SHP77 treated with DMSO at 0.1 percent for 48 hours (cell line): ENCODE data around the gene PADI3.
"Not testable (repeated sequence)": the region's sequence is repeated elsewhere in the genome, so short reads cannot be mapped to it uniquely, and the experiment has no call there.

Experiments used
- DNase-seq: peaks from one replicate; lab custom pipeline; 2025; lab: John Stamatoyannopoulos, UW

The PADI3 gene

DNA sequence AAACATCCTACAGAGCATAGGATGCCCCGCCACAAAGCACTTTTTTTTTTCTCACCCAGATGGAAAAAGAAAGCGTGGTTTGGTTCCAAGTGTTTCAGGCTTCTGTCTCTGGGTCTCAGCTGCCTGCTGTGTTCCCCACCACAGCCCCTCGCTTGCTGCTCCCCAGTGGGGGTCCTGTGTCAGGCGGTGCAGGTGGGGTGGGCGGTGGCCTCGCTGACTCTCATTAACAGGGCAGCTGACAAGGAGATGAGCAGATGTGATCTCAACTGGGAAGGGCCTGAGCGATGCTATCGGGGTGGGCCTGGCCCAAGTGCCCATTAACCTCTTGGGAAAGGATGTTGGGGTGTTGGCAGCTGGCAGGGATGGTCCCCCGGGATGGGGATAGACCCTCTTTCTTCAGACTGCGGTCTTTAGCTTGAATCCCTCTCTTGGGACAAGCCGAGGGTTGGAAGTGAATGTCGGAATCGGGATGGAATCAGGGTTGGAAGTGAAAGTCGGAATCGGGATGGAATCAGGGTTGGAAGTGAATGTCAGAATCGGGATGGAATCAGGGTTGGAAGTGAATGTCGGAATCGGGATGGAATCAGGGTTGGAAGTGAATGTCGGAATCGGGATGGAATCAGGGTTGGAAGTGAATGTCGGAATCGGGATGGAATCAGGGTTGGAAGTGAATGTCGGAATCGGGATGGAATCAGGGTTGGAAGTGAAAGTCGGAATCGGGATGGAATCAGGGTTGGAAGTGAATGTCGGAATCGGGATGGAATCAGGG, 7.7 kb upstream of the PADI3 start:
- DNase-seq, result not testable (repeated sequence)

DNA sequence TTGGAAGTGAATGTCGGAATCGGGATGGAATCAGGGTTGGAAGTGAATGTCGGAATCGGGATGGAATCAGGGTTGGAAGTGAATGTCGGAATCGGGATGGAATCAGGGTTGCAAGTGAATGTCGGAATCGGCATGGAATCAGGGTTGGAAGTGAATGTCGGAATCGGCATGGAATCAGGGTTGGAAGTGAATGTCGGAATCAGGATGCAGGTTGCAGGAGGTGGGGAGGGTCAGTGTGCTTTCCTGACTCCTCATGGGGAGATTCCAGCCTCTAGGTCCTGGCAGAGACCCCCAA, 7.2 kb upstream of the PADI3 start:
- DNase-seq, result not testable (repeated sequence)

DNA sequence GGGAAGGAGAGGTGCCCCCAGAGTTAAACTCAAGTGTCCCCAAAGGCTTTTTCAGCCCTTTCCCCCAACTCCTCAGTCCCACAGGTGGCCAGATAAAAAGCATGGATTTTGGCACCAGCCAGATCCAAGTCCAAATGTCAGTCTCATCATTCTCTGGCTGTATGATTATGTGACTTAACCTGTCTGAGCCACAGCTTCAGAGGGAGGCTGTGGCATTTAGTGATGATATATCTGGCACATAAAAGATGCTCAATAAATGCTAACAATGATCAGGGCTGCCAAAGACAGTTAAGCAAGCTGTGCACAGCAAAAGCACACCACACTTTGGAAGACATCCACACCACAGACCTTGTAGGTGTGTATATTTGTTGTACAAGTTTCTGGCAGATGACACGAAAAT, 5.6 kb upstream of the PADI3 start:
- DNase-seq, result no peak

DNA sequence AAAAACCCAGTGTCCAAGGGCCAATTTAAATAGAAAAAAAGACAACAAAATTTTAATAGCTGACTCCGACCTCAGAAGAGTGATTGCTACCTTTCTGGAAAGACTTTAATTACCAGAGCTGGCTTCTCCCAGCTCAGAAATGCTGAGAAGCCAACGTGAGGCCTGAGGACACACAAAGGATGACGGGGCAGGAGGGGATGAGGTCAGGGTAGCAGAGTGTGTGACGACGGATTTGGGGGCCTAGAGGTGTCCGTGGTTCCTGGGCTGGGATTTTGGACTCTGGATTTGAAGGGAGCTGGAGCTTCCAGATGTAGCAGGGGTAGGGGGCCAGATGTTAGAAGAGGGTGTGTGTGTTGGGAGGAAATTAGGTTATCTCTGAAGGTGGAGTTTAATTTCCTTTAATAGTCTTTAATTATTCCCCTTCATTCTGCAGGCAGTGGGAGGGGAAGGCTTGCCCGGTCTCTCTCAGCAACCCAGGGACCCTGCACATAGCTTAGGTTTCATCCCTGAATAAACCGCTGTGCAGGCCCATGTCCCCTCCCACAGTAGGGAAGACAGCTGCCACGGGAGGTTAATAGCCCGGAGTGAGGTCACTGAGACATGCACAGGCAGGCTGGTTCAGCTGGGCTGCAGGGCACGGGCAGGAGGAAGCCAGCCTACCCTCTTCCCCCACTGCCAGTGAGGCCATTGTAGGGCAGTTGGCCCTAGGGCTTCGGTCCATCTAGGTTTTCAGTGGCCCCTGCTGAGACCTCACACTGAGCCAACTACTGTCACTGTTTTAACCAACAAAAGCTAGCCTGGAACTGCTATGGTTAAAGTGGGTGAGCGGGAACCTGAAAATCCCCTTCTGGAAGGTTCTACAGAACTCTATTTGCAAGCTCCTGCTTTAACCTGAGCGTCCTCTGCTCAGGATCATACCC, 3.8 kb upstream of the PADI3 start:
- no peak for DNase-seq

DNA sequence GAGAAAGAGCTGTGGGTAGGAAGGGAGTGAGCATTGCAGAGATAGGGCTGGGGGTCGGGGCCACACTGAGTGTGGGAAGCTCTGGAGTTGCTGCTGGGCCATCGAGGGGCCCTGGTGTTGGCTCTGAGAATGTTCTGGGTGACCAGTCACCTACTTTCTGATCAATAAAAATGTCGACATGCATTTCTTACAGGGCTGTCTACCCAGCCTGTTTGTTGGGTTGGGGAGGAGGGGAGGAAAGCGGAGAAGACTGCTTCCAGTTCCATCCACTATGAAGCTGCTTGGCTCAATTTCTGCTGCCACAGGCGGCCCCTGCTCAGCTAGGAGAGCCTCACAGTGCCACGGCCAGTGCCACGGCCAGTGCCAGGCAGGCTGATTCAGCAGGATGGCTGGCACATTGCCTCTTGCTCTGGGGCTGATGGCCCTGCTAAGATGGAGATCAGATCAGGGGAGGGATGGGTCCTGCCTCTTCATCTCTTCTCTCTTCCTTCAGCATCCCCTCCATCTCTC, 3.0 kb upstream of the PADI3 start:
- no peak for DNase-seq

DNA sequence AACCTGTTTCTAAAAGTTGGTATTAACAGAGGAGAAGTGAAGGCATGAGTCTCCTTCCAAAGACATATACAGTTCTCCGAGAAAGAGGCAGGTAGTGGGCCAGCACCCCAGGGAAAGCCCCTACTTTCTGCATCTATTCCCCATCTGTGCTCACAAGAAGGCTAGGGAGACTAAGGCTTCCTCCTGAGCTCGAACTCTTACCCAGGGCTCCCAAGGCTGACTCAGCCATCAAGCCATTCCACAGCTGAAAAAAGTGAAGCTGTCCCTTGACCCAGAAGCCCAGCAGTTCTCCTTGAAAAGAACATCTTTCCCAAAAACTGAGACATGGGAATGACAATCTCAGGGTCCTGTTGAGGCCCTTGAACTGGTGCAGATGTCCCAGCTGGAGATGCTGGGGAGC, 1.9 kb upstream of the PADI3 start:
- DNase-seq, result no peak

DNA sequence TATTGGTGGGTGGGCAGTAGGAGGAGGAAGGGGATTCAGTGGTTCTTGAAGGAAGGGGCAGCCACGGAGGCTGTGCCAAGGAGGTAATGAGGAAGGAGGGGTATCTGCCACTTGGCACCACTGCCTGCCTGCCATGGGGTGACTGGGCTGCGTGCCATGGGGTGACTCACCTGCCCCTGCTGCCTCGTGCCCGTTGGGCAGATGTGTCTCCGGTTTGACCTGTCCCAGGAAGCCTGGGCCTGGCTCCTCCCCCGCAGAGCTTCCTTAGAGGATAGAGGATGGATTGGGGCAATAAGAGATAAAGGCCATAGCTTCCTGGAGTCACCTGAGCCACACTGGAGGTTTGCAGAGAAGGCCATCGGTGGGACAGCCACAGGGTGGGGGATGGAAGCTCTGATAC, 1.7 kb downstream of the PADI3 start:
- no peak for DNase-seq

DNA sequence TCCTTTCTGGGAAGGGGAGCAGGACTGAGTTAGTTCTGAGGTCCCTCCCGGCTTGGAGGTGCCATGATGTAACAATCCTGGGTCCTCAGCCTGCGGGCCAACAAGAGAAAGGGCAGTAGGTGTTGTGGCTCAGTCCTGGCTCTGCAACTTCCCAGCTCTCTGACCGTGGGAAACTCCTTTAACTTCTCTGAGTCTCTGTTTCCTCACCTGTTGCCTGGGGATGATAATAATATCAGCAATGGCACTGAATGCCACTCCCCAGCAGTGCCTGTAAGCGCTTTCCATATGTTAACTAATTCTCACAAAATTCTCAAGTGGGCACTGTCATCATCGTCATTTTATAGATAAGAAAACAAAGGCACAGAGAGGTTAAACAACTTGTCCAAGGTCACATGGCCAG, 2.3 kb downstream of the PADI3 start:
- DNase-seq, result no peak

DNA sequence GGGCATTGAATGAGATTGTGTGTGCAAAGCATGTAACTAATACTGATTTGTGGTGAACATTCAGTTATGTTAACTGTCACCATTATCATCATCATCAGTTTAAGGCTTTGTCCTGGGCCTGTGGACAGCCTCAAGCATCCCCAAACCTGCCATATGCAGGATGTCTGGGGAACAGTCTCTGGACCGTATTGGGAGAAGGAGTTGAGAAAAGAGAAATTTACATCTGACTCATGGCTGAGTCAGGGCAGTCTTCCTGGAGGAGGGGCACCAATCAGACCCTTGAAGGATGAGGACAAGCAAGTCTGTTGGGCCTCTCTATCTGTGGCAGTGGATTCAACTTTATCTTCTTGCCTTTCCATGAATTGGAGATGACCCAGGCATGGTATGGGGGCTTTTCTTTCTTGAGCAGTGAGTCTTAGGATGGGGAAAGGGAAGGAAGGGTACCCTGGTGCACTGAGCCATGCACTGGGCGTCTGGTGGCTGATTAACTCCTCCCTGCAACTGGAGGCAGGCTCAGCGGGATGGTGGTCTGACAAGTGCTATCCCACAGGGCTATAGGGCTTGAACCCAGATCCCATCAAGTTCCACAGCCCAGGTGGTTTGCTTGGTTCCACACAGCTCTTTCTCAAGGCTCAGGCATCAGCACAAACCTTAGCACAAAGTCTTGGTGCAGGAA, 2.9 kb downstream of the PADI3 start:
- DNase-seq, result no peak

DNA sequence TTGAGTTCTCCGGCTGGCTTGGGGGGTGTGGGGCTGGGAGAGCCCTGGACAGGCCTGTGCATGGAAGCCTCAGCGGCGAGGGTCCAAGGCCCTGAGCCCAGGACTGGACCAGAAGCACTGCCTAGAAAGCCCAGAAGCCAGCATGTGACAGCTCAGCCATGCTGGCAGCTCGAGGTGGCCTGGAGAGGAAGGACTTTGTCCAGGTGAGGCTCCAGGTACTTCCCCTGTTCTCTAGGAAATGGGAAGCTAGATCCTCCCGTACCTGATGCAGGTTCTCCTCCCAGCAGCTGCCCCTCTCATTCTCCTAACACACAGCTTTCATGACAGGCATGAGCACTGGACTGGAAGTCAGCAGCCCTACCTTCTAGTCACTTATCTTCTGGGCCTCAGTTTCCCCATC, 6.4 kb downstream of the PADI3 start:
- DNase-seq, result no peak

DNA sequence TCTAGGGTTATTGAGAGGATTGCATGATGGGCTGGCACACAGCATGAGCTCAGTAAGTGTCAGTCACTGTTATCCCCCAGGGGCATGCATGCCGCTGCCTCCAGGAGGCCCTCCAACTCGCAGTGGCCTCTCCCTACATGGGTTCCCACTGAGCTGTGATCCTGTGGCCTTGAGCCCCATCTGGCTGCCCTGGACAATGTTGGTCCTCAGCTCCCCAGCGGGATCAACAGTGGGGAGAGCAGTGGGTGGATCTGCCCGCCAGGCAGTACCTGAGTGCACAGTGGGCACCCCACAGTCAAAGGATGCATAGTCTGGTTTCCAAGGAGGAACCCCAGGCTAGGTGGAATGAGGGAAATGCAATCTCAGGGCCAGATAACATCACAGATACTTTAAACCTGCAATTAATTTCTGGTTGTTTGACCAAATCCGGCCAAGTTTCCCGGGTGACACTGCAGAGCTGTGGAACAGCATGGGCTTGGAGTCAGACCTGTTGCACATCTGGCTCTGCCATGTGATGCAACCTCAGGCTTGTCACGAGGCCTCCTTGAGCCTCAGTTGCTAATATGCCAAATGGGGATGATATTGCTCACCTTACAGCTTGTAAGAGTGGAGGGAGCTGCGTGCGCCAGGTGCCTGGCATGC, 9.3 kb downstream of the PADI3 start:
- DNase-seq, result no peak

DNA sequence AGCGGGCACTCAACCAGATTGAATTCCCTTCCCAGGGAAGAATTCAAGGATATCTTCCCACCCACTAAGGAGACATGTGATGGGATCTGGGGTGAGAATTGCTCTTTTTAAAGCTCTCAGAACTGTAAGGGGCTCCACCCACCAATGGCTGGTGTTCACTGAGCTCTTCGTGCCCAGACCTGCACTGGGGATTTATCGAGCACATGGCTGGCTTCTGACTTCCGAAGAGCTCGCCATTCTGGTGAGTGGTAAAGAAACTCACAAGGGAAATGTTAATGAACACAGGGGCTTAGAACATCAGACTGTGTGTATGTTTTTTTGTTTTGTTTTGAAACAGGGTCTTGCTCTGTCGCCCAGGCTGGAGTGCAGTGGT, 9.8 kb downstream of the PADI3 start:
- DNase-seq, result no peak

DNA sequence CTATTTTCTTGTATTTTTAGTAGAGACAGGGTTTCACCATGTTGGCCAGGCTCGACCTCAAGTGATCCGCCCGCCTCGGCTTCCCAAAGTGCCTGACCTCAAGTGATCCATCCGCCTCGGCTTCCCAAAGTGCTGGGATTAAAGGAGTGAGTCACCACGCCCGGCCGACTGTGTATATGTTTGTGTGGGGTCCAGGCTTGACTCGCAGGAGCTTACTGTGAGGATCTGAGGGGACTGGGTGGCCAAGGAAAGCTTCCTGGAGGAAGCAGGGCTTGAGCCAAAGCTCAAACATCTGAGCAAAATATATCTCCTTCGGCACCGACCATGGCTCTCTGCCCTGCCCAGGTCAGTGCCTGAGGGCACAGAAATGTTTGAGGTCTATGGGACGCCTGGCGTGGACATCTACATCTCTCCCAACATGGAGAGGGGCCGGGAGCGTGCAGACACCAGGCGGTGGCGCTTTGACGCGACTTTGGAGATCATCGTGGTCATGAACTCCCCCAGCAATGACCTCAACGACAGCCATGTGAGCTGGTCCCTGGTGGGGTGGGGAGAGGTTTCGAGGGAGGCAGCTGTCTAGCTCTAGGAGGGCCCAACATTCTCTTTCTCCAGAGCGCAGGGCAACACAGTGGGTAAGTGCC, 10.5 kb downstream of the PADI3 start:
- no peak for DNase-seq

DNA sequence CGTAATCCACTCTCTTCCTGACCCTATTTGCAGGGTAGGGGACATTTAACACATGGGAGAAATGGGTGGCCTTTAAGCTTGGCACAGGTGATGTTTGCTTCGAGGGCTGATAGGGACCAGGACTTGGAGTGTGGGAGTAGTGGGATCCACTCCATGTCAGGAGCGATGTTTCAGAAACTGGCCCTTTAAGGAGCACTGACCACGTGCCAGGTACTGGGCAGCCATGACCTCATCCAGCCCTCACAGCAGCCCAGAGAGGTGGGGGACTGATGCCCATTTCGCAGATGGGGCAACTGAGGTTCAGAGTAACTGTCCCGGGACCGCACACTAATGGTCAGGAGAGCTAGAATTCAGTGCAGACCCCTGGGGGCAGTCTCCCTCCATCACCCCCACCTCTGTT, 11.4 kb downstream of the PADI3 start:
- DNase-seq, result no peak

DNA sequence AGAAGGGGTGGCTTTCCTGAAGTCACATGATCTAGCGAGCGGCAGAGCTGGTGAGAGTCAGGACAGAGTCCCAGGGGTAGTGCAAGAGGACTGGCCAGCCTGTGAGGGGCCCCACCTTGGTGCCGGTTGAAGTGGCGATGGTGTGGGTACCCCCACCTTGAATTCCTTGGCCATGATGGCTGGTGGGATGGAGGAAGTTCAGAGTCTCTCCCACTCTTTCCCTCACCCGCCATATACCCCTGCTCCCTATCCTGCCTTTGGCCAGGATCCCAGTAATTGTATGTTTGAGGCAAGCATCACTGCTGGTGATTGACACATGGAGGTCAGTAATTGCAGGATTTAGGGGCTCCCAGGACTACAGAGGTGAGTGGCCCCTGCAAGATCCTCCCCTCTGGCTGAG, 11.8 kb downstream of the PADI3 start:
- DNase-seq, result no peak

DNA sequence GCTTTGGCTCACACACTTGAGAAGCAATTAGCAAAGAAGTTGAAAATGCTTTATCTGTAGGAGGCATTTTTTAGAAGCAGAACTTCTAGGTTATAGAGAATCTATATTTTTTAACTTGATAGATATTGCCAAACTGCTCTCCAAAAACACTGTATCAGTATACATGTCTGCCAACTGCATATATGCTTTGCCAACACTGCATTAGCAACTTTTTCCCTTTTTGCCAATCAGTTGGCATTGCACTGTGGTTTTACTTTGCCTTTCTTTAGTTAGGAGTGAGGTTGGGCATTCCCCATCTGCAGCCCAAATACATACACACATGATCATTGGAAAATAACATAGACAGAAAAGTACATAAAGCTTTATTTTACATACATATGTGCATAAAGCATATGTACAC, 15.0 kb downstream of the PADI3 start:
- no peak for DNase-seq

DNA sequence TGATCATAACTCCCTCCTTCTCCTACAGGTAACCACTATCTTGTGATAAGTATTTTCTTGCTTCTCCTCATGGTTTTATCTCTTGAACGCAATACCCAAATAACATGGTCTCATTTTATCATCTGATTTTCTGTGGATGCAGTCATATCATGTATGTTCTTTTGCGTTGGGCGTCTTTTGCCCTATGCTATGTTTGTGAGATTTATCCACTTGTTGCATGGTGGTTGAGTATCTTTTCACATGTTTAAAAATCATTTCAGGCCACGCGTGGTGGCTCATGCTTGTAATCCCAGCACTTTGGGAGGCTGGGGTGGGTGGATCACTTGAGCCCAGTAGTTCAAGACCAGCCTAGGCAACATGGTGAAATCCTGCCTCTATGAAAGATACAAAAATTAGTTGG, 15.6 kb downstream of the PADI3 start:
- DNase-seq, result no peak

DNA sequence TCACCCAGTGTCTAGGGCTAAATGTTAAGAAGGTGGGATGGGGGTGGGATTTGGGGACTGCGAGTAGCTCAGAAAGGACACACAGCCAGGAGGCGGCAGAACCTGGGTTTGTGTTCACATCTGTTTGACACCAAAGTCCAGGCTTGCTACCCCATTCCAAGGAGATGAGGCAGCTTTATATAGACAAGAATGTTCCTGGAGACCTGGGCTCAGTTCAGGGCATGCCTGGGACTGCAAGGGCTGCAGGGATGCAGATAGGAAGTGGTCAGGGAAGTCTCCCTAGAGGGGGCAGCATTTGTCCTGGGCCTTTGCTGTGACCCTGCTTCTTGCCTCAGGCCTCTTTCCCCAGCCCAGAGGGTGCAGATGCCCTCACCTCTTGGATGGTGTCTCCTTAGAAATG, 16.3 kb downstream of the PADI3 start:
- DNase-seq, result no peak

DNA sequence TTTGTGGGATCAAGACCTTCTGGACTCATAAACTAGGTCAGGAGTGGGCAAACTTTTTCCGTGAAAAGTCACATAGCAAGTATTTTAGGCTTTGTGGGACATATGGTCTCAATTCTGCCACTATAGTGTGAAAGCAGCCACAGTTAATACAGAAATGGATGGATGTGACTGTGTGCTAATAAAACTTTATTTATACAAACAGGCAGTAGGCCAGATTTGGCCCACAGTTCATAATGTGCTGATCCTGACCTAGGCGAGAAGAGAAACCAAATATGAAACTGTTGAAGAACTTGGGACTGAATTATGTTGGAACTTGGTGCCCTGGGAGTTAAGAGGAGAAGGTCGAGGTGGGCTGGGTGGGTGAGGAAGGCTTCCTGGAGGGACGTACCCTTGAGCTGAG, 17.1 kb downstream of the PADI3 start:
- no peak for DNase-seq

DNA sequence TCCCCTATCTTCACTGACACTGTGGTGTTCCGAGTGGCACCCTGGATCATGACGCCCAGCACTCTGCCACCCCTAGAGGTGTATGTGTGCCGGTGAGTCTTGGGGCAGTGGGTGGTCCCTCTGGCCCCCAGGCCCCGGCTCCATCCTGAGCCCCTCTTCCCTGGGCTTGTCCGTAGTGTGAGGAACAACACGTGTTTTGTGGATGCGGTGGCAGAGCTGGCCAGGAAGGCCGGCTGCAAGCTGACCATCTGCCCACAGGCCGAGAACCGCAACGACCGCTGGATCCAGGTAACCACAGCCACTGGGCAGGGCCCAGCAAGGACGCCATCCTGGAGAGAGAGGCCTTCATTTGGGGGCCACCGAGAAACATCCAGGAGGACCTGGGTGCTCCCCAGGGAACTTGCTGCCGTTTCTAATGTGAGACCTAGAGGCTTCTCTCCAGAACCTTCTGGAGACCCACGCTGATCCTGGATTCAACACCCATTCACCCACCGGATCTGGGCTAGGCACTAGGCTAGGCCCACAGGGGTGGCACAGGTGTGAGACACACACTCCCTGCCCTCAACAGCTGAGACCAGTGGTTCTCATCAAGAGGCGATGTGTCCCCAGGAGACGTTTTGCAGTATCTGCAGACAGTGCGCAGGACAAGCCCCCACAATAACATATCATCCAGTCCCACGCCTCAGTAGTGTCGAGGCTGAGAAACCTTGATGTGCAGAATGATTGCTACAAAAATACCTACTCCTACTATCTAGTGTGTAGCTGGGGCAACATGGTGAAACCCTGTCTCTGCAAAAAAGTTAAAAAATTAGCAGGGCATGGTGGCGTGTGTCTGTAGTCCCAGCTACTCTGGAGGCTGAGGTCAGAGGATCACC, 22.2 kb downstream of the PADI3 start:
- DNase-seq, result no peak

DNA sequence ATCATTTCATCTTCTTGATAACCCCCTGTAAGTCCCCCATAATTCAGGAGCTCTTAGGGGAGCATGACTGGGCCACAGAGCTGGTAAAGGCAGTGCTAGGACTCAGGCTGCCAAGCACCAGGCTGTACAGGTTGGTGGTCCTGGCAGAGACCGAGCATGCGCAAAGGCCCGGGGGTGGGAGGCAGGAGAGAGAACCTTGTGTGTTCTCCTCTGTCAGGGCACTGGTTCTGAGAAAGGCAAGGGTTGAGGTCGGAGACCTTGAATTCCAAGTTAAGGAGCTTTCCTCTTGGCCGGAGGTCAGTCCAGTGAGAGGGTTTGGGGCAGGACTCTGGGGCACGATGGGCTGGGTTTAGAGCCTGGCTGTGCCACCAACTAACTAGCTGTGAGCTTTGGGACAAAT, 23.2 kb downstream of the PADI3 start:
- DNase-seq, result no peak
